HG03280 (cell line): ENCODE results near the gene TMEM120B.

Experiments used
- ATAC-seq: cut with Tn5 transposase; IDR thresholded peaks from one replicate; pipeline ENCODE4 v1.9.1; 2021; ENCODE audit warnings: mild to moderate bottlenecking, moderate library complexity; ENCODE audit not compliant: unreplicated experiment

The TMEM120B gene

GRCh38 chr12:121812921-121813896 is 100.7 kb downstream of the TMEM120B start:
- ATAC-seq, result no peak

- no peak for ATAC-seq
These were observed 101.4 kb downstream of the TMEM120B start for GRCh38 chr12:121813951-121814350.

GRCh38 chr12:121814429-121815119 is 102.0 kb downstream of the TMEM120B start:
- ATAC-seq, result no peak

GRCh38 chr12:121815263-121815662 is 102.7 kb downstream of the TMEM120B start:
- no peak for ATAC-seq

GRCh38 chr12:121816925-121817647 is 104.5 kb downstream of the TMEM120B start:
- no peak for ATAC-seq

GRCh38 chr12:121817648-121818043 is 105.1 kb downstream of the TMEM120B start:
- ATAC-seq, result no peak

- no peak for ATAC-seq
These were observed 106.8 kb downstream of the TMEM120B start for GRCh38 chr12:121819212-121819949.

GRCh38 chr12:121820056-121820455 is 107.5 kb downstream of the TMEM120B start:
- no peak for ATAC-seq

- no peak for ATAC-seq
These were observed 110.0 kb downstream of the TMEM120B start for GRCh38 chr12:121822393-121823100.

GRCh38 chr12:121823101-121823726 is 110.7 kb downstream of the TMEM120B start:
- no peak for ATAC-seq

- no peak for ATAC-seq
These were observed 111.2 kb downstream of the TMEM120B start for GRCh38 chr12:121823727-121824115.

GRCh38 chr12:121825041-121825523 is 112.5 kb downstream of the TMEM120B start:
- ATAC-seq, result no peak

- ATAC-seq, result no peak
These were observed 114.0 kb downstream of the TMEM120B start for GRCh38 chr12:121826318-121827150.

GRCh38 chr12:121827351-121828099 is 115.0 kb downstream of the TMEM120B start:
- no peak for ATAC-seq

GRCh38 chr12:121828306-121828705 is 115.8 kb downstream of the TMEM120B start:
- no peak for ATAC-seq

- no peak for ATAC-seq
These were observed 116.3 kb downstream of the TMEM120B start for GRCh38 chr12:121828826-121829225.

- ATAC-seq, result no peak
These were observed 116.8 kb downstream of the TMEM120B start for GRCh38 chr12:121829250-121829918.
